ENCODE data around the gene ANP32B. TPM values are rescaled to one million over a fixed set of nuclear protein-coding genes. Genes with fewer than 3 reads are reported as not detected.
"Not testable (repeated sequence)": the region's sequence is repeated elsewhere in the genome, so short reads cannot be mapped to it uniquely, and the experiment has no call there.

ANP32B gene
- total RNA-seq, 2 donors from 2014 or later: 143 to 158 TPM

GRCh38 chr9:97990259-97990658 is 7.1 kb downstream of the ANP32B start:
- H3K27me3 Mint-ChIP-seq: no peaks in the 10 kb centered on the region
- no peaks in the 10 kb centered on the region for H3K36me3 Mint-ChIP-seq (ENCODE audit: low read depth)
- ATAC-seq (no peak), DNase-seq (no peak)
- no peaks in the 10 kb centered on the region for H3K9me3 ChIP-seq (ENCODE audit: control insufficient read depth, low read length, poor library complexity, severe bottlenecking)
- no peak overlapping the region for H3K4me3 Mint-ChIP-seq
- H3K27ac Mint-ChIP-seq: peak overlapping the region; percentile 86
- peaks cover 67% of the 10 kb centered on the region for H3K4me1 Mint-ChIP-seq

DNA sequence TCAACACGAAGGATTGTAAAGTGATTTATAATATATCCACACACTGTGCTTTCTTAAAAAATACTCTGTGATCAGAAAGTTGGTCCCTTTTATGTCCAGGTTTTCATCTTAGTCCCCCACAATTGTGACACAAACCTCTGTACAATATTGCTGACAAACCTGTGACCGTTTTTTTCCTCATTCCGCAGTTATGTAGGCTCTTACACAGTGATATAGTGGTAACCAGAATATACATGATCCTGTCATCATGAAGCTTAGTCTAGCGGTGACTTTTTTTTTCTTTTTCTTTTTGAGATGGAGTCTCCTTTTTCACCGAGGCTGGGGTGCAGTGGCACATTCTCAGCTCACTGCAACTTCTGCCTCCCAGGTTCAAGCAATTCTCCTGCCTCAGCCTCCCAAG is 8.7 kb downstream of the ANP32B start:
- Mint-ChIP-seq H3K27ac (peak overlapping the region; percentile 86), H3K36me3 (ENCODE audit: low read depth) (no peaks in the 10 kb centered on the region), H3K4me3 (peak overlapping the region; percentile 31), H3K27me3 (no peaks in the 10 kb centered on the region), H3K4me1 (peaks cover 53% of the 10 kb centered on the region)
- no peak for ATAC-seq
- DNase-seq: no peak
- no peaks in the 10 kb centered on the region for H3K9me3 ChIP-seq (ENCODE audit: control insufficient read depth, low read length, poor library complexity, severe bottlenecking)

- no peak for ATAC-seq
- no peaks in the 10 kb centered on the region for H3K9me3 ChIP-seq (ENCODE audit: control insufficient read depth, low read length, poor library complexity, severe bottlenecking)
- DNase-seq: no peak
- Mint-ChIP-seq H3K36me3 (ENCODE audit: low read depth) (no peaks in the 10 kb centered on the region), H3K27ac (peak overlapping the region; percentile 86), H3K4me3 (peak overlapping the region; percentile 66), H3K4me1 (peaks cover 53% of the 10 kb centered on the region), H3K27me3 (no peaks in the 10 kb centered on the region)
These were observed 9.1 kb downstream of the ANP32B start for GRCh38 chr9:97992219-97992618.

DNA sequence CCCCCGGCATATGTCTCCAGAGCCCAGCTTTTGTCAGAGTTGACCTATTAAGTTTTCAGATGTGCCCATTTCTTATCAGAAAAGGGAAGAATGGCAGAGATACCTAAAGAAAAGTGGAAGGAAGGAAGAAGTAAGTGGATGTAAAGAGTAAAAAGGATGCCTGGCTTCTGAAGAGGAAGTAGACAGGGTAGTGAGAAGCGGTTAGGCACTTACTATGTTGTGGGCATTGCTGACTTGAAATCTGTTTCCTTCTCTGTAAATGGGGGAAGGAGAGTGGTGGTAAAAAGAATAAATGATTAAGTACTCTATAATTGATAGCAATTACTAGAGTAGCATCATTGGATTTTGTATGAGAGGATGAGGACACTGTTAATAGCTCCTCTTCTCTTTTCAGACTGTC is 9.9 kb downstream of the ANP32B start:
- DNase-seq: no peak
- Mint-ChIP-seq H3K36me3 (ENCODE audit: low read depth) (no peaks in the 10 kb centered on the region), H3K4me1 (peaks cover 47% of the 10 kb centered on the region), H3K27ac (peak overlapping the region; percentile 86), H3K4me3 (peak overlapping the region; percentile 53), H3K27me3 (no peaks in the 10 kb centered on the region)
- H3K9me3 ChIP-seq (ENCODE audit: control insufficient read depth, low read length, poor library complexity, severe bottlenecking): no peaks in the 10 kb centered on the region
- ATAC-seq: peak; percentile 79

DNA sequence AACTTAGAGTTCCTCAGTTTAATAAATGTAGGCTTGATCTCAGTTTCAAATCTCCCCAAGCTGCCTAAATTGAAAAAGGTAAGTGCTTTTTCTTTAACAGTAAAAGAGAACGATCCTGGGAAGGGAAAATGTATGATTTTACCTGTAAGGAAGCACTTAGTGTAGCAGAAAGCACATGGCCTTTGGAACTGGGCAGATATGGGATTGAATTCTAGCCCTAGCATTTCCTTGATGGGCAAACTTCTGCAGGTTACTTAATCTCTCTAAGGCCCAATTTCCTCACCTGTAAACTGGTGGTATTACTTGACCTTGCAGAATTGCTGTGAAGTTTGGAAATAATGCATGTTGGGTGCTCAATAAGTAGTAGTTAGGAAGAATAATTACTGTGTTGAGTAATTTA is 11.6 kb downstream of the ANP32B start:
- ATAC-seq: no peak
- Mint-ChIP-seq H3K4me3 (no peak overlapping the region), H3K4me1 (peaks cover 38% of the 10 kb centered on the region), H3K27ac (no peak overlapping the region), H3K27me3 (no peaks in the 10 kb centered on the region), H3K36me3 (ENCODE audit: low read depth) (no peaks in the 10 kb centered on the region)
- no peak for DNase-seq
- no peaks in the 10 kb centered on the region for H3K9me3 ChIP-seq (ENCODE audit: control insufficient read depth, low read length, poor library complexity, severe bottlenecking)

- H3K27ac Mint-ChIP-seq: peak overlapping the region; percentile 11
- not testable (repeated sequence) for ATAC-seq; H3K36me3 Mint-ChIP-seq (ENCODE audit: low read depth); H3K9me3 ChIP-seq (ENCODE audit: control insufficient read depth, low read length, poor library complexity, severe bottlenecking); DNase-seq; H3K27me3 Mint-ChIP-seq; H3K4me3 Mint-ChIP-seq
- peaks cover 28% of the 10 kb centered on the region for H3K4me1 Mint-ChIP-seq
These were observed 13.5 kb downstream of the ANP32B start for GRCh38 chr9:97996676-97997075.

- Mint-ChIP-seq H3K27me3 (no peaks in the 10 kb centered on the region), H3K4me1 (peaks cover 19% of the 10 kb centered on the region), H3K36me3 (ENCODE audit: low read depth) (no peaks in the 10 kb centered on the region), H3K27ac (peak overlapping the region; percentile 80), H3K4me3 (no peak overlapping the region)
- no peaks in the 10 kb centered on the region for H3K9me3 ChIP-seq (ENCODE audit: control insufficient read depth, low read length, poor library complexity, severe bottlenecking)
- DNase-seq (no peak), ATAC-seq (no peak)
These were observed 14.5 kb downstream of the ANP32B start for GRCh38 chr9:97997330-97998276.

DNA sequence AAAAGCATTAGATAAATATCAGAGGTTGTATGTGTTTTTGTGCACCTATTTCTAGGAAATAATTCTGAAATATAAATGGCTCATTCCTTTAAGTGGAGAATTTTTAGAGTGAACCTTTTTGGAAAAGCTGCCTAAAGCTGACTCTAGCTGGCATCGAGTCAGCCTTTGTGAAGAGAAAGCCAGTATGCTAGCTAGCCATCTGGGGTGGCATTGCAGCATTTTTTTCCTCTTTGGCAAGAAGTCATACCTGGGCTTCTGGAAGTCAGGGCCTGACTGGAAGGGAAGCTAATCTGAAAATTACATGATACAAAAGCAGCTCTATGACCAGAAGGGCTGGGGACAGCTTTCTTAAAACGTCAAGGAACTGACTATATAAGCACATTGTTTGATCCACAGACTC is 19.7 kb downstream of the ANP32B start:
- H3K4me3 Mint-ChIP-seq: no peak overlapping the region
- no peak for DNase-seq
- no peaks in the 10 kb centered on the region for H3K27me3 Mint-ChIP-seq
- H3K27ac Mint-ChIP-seq: peak overlapping the region; percentile 4
- H3K4me1 Mint-ChIP-seq: peaks cover 10% of the 10 kb centered on the region
- no peak for ATAC-seq
- H3K36me3 Mint-ChIP-seq (ENCODE audit: low read depth): peaks cover 3% of the 10 kb centered on the region
- no peaks in the 10 kb centered on the region for H3K9me3 ChIP-seq (ENCODE audit: control insufficient read depth, low read length, poor library complexity, severe bottlenecking)

- no peak overlapping the region for H3K4me3 Mint-ChIP-seq
These were observed 23.1 kb downstream of the ANP32B start for GRCh38 chr9:98006127-98006796.

GRCh38 chr9:98007251-98007928 is 24.2 kb downstream of the ANP32B start:
- DNase-seq: no peak
- H3K4me3 Mint-ChIP-seq: no peak overlapping the region
- H3K36me3 Mint-ChIP-seq (ENCODE audit: low read depth): peaks cover 10% of the 10 kb centered on the region
- no peak overlapping the region for H3K27ac Mint-ChIP-seq
- H3K4me1 Mint-ChIP-seq: peaks cover 9% of the 10 kb centered on the region
- H3K27me3 Mint-ChIP-seq: no peaks in the 10 kb centered on the region
- no peaks in the 10 kb centered on the region for H3K9me3 ChIP-seq (ENCODE audit: control insufficient read depth, low read length, poor library complexity, severe bottlenecking)
- ATAC-seq: no peak

More at GRCh38 chr9:98006127-98006796, 23.1 kb downstream of the ANP32B start:
- peaks cover 10% of the 10 kb centered on the region for H3K36me3 Mint-ChIP-seq (ENCODE audit: low read depth)
- ATAC-seq: no peak
- H3K9me3 ChIP-seq (ENCODE audit: control insufficient read depth, low read length, poor library complexity, severe bottlenecking): no peaks in the 10 kb centered on the region
- no peak overlapping the region for H3K27ac Mint-ChIP-seq
- DNase-seq: no peak
- no peaks in the 10 kb centered on the region for H3K27me3 Mint-ChIP-seq
- peaks cover 9% of the 10 kb centered on the region for H3K4me1 Mint-ChIP-seq

GRCh38 chr9:98008764-98009163 is 25.6 kb downstream of the ANP32B start:
- H3K9me3 ChIP-seq (ENCODE audit: control insufficient read depth, low read length, poor library complexity, severe bottlenecking): no peaks in the 10 kb centered on the region
- H3K4me3 Mint-ChIP-seq: no peak overlapping the region
- H3K36me3 Mint-ChIP-seq (ENCODE audit: low read depth): peaks cover 10% of the 10 kb centered on the region
- H3K4me1 Mint-ChIP-seq: peaks cover 9% of the 10 kb centered on the region
- no peaks in the 10 kb centered on the region for H3K27me3 Mint-ChIP-seq
- DNase-seq (no peak), ATAC-seq (no peak)
- no peak overlapping the region for H3K27ac Mint-ChIP-seq

DNA sequence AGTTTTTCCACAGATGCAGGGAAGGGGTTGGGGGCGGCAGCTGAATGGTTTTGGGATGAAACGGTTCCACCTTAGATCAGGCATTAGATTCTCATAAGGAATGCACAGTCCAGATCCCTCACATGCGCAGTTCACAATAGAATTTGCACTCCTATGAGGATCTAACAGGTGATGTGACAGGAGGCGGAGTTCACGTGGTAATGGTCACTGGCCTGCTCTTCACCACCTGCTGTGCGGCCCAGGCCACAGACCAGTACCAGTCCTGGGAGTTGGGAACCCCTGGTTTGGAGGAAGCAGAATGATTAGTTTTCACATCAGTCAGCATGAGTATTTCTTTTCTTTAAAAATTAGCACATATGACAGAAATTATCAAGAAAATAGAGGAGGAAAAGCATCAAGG is 26.3 kb downstream of the ANP32B start:
- H3K27me3 Mint-ChIP-seq: no peaks in the 10 kb centered on the region
- no peak for ATAC-seq
- H3K27ac Mint-ChIP-seq: peak overlapping the region; percentile 94
- no peaks in the 10 kb centered on the region for H3K9me3 ChIP-seq (ENCODE audit: control insufficient read depth, low read length, poor library complexity, severe bottlenecking)
- H3K4me3 Mint-ChIP-seq: no peak overlapping the region
- DNase-seq: no peak
- H3K36me3 Mint-ChIP-seq (ENCODE audit: low read depth): peaks cover 10% of the 10 kb centered on the region
- peaks cover 9% of the 10 kb centered on the region for H3K4me1 Mint-ChIP-seq

GRCh38 chr9:98009936-98010335 is 26.8 kb downstream of the ANP32B start:
- Mint-ChIP-seq H3K4me1 (peaks cover 9% of the 10 kb centered on the region), H3K27me3 (no peaks in the 10 kb centered on the region), H3K36me3 (ENCODE audit: low read depth) (peaks cover 10% of the 10 kb centered on the region), H3K4me3 (no peak overlapping the region), H3K27ac (peak overlapping the region; percentile 94)
- ATAC-seq (no peak), DNase-seq (no peak)
- H3K9me3 ChIP-seq (ENCODE audit: control insufficient read depth, low read length, poor library complexity, severe bottlenecking): no peaks in the 10 kb centered on the region
